Fibroblast of villous mesenchyme (primary cell): Measurements from ENCODE around the gene GALM. TPM values are rescaled to one million over a fixed set of nuclear protein-coding genes. Genes with fewer than 3 reads are reported as not detected.
A peak's percentile ranks its signal among the peaks of the same experiment; 100 is the strongest.

Source experiments
- DNase-seq: peaks from one replicate; pipeline ENCODE4 v3.0.0-alpha.2; 2010; ENCODE audit warnings: low read depth
- H3K4me3 ChIP-seq: 2 replicates; pipeline ENCODE4 v1.5.1; 2011; ENCODE audit warnings: low read depth, mild to moderate bottlenecking, low read length
- total RNA-seq: library from RNA; depleted of rRNA; stranded (reverse); fragments of >200 nt; gene quantifications from 2 replicates; pipeline ENCODE4 v1.2.3, GENCODE V29; 2012
- TF ChIP-seq, protein P1 (sequence below): IDR thresholded peaks from 2 replicates; pipeline ENCODE4 v1.5.1; 2012; ENCODE audit warnings: low read depth, mild to moderate bottlenecking, low read length; ENCODE audit not compliant: insufficient read depth

GALM gene
- total RNA-seq, 1 donor = 19.9 TPM

DNA sequence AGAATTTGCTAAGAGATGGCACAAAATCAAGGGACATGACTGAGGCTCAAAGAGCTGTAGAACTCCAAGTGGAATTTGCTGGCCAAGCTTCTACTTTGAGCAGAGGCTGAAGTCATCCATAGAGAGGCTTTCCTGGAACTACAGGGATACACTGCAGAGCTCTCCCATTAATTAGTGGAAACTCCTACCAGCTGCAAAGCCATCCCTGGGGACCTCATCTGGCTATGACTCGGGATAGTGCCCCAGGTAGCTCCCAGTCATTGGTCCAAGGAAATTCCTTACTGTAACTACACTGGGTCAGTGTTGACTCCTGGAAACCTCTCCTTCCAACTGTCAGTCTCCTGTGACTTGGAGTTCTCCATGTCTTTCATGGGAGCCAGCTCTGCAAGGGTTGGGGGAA lies 10.5 kb upstream of the GALM start:
- H3K4me3 ChIP-seq = no peak overlapping the region
- DNase-seq = no peak
- TF ChIP-seq, protein P1, sequence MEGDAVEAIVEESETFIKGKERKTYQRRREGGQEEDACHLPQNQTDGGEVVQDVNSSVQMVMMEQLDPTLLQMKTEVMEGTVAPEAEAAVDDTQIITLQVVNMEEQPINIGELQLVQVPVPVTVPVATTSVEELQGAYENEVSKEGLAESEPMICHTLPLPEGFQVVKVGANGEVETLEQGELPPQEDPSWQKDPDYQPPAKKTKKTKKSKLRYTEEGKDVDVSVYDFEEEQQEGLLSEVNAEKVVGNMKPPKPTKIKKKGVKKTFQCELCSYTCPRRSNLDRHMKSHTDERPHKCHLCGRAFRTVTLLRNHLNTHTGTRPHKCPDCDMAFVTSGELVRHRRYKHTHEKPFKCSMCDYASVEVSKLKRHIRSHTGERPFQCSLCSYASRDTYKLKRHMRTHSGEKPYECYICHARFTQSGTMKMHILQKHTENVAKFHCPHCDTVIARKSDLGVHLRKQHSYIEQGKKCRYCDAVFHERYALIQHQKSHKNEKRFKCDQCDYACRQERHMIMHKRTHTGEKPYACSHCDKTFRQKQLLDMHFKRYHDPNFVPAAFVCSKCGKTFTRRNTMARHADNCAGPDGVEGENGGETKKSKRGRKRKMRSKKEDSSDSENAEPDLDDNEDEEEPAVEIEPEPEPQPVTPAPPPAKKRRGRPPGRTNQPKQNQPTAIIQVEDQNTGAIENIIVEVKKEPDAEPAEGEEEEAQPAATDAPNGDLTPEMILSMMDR = no peak

DNA sequence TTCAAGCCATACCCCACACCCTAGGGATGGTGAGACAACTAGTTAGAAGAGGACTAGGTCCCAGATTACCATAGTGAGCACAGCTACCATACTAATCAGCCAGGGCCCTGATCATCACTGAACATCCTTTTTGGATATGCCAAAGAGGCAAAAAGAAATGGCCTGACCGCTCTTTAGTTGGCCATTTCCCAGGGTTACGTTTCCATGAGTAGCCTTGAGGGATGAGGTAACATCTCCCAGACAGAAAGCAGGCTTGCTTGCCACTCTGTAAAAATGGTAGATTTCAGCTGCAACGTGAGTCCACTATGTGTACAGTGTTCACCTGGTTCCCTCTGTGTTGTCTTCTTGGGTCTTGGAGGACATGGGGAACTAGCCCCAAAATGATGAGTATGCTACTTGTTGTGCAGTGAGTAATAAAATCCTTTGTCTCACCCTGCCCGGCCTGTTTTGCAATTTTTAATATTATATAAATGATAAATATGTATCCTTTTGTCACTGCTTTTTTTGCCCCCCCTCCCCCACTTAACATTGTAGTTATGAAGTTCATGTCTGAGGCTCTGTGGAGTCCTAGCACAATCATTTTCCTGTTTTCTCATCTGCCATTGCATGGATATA lies 8.9 kb upstream of the GALM start:
- H3K4me3 ChIP-seq = no peak overlapping the region
- DNase-seq = no peak
- TF ChIP-seq, protein P1 = no peak

DNA sequence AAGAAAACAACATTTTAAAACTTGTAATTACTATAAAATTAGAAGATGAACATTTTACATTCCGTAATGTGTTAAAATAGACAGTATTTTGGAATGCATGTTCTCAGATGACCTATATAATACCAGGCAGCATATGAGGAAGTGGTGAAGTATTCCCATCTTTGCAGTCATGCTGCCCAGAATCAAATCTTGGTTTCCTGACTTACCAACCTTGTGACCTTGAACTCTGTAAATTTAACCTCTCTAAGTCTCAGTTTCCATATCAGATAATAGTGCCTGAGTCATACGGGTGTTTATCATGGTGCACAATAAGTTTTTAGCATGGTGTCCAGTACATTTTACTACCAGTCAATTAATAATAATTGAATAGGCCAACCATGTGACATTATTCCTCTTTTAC lies 7.3 kb upstream of the GALM start:
- no peak for DNase-seq
- TF ChIP-seq, protein P1 = no peak
- H3K4me3 ChIP-seq = no peak overlapping the region

DNA sequence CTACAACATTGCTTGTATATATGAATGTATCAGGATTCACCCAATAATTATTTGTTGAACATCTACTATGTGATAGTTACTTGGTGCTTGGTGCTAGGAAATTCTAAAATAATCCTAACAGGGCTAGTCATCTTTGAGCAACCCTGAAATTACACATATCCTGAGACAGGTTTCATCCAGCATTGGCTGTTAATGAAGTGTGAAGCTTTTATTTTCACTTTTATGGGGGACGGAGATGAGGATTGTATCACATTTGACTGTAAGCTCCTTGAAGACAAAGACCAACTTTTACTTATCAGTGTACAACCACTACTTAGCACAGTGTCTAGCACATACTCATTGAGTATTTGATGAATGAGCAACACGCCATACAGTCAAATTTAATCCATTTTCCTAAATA lies 6.8 kb upstream of the GALM start:
- no peak for DNase-seq
- no peak overlapping the region for H3K4me3 ChIP-seq
- TF ChIP-seq, protein P1 = no peak

DNA sequence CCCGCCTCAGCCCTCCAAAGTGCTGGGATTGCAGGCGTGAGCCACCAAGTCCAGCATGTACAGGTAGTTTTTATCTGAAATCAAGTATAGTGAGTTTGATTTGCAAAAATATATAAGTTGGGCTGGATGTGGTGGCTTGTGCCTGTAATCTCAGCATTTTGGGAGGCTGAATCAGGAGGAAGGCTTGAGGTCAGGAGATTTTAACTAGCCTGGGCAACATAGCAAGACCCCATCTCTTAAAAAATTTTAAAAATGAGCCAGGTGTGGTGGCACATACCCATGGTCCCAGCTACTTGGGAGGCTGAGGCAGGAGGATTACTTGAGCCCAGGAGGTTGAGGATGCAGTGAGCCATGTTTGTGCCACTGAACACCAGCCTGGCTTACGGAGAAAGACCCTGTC lies 5.6 kb upstream of the GALM start:
- TF ChIP-seq, protein P1 = no peak
- DNase-seq = no peak
- no peak overlapping the region for H3K4me3 ChIP-seq

DNA sequence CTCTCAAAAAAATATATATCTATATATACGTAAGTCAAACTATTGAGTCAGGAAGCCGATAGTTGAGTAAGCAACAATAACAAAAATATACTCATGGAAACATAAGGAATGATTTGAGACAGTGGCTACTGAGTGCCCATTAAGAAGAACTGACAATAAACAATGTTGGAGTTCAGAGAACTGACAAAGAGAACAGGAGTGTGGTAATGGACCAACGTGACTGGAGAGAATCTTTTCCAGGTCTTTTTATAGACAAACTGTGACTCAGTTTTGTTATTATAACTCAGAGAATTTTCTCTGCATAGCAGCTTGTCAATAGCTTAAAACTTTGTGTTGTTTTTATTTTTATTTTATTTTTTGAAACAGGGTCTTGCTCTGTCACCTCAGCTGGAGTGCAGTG lies 4.6 kb upstream of the GALM start:
- TF ChIP-seq, protein P1 = no peak
- H3K4me3 ChIP-seq = no peak overlapping the region
- no peak for DNase-seq

DNA sequence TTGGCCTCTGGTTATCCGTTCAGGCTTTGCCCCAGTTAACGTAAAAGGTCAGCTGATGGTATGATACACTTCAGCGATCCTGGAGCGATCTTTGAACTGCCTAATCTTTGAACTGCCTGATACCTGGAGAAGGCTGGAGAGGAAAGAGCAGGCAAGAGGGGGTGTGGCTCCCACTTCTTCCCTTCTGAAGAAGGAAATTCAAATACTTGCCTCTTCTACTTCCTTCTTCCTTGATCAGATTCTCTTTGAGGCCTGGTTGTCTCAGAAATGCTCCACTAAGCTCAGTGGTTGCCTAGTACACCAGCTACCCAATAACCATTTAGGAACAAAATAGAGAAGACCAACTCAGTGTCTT lies 619 bp downstream of the GALM start:
- peak; percentile 27 for DNase-seq
- TF ChIP-seq, protein P1 = no peak
- peak overlapping the region; percentile 67 for H3K4me3 ChIP-seq
